ENCODE data around the gene JADE2. TPM values are rescaled to one million over a fixed set of nuclear protein-coding genes. Genes with fewer than 3 reads are reported as not detected.

The JADE2 gene
- total and polyA plus RNA-seq, 2 donors (not counting 3 experiments of a cell fraction or from before 2014, with no cell fraction given) = 11.6 to 31.1 TPM

GRCh38 chr5:134543820-134544614 lies 18.5 kb downstream of the JADE2 start:
- H3K4me3 ChIP-seq (replicated peaks in 1 of 3; ENCODE audit: insufficient read depth in 1 of 3, low read depth in 1 of 3, low read length in 3 of 3) = no peak overlapping the region
- H2AFZ ChIP-seq (ENCODE audit: low read depth, low read length) = no peak overlapping the region
- no peaks in the 10 kb centered on the region for H3K27me3 ChIP-seq (ENCODE audit: control insufficient read depth in 2 of 2, insufficient read depth in 2 of 2, low read length in 2 of 2)
- H3K79me2 ChIP-seq (ENCODE audit: control insufficient read depth, insufficient read depth, low read length) = no peaks in the 10 kb centered on the region
- BruUV-seq (replicated peaks) = no TSS peak
- no peak overlapping the region for H3K27ac ChIP-seq (ENCODE audit: insufficient read depth, low read depth, low read length)
- intact Hi-C loops (cut with micrococcal nuclease) = no loop called here
- DNase-seq (ENCODE audit: low read depth, low spot score) = no peak
- dilution Hi-C loops (cut with MboI; ENCODE audit: extremely low pct_ligation_motif_present, low sequenced_read_pairs) = no loop called here
- peaks cover 6% of the 10 kb centered on the region for H3K4me1 ChIP-seq (ENCODE audit: control insufficient read depth, extremely low read depth, insufficient read depth, low read length)
- no peaks in the 10 kb centered on the region for H4K20me1 ChIP-seq (replicated peaks; ENCODE audit: control insufficient read depth, extremely low read depth, insufficient read depth, low read length)
- FAIRE-seq = no peak
- POLR2A ChIA-PET = no interaction called here
- no peaks in the 10 kb centered on the region for H3K9me1 ChIP-seq (replicated peaks; ENCODE audit: control insufficient read depth, extremely low read depth, insufficient read depth, low read length)
- CTCF ChIA-PET = interaction anchor here (0.9 kb wide), 1 partner anchor 17 kb away, joined by 3 read pairs; no protein-coding TSS in a partner anchor
- peaks cover 0 to 8% of the 10 kb centered on the region in 2 experiments for H3K36me3 ChIP-seq (ENCODE audit: control insufficient read depth in 2 of 2, extremely low read depth in 1 of 2, insufficient read depth in 2 of 2, low read length in 2 of 2)
- TF ChIP-seq JUN (IDR thresholded peaks at IDR 0.05; ENCODE audit: borderline replicate concordance, insufficient read depth, insufficient read length, low read depth) (no peak), EZH2 (IDR thresholded peaks at IDR 0.05; ENCODE audit: borderline replicate concordance, low read depth, low read length, severe bottlenecking) (no peak), MYC (IDR thresholded peaks at IDR 0.05; ENCODE audit: low read depth, low read length) (no peak), CTCF (IDR thresholded peaks at IDR 0.05; ENCODE audit: extremely low read depth in 1 of 2, insufficient read depth in 1 of 2, low read depth in 1 of 2, low read length in 2 of 2) (no peak), POLR2A (IDR thresholded peaks at IDR 0.05; ENCODE audit: low read depth, low read length) (no peak), POLR2AphosphoS5 (IDR thresholded peaks at IDR 0.05; ENCODE audit: insufficient read depth, low read depth, low read length) (no peak), FOS (IDR thresholded peaks at IDR 0.05; ENCODE audit: borderline replicate concordance, insufficient read depth, low read length) (no peak), MAX (IDR thresholded peaks at IDR 0.05; ENCODE audit: insufficient read depth, insufficient read length) (no peak), GATA2 (IDR thresholded peaks at IDR 0.05; ENCODE audit: insufficient read depth, insufficient read length, low read depth, low read length) (no peak)
- no peak overlapping the region for H3K9ac ChIP-seq (replicated peaks; ENCODE audit: extremely low read depth, insufficient read depth, low read length)
- no peaks in the 10 kb centered on the region for H3K9me3 ChIP-seq (replicated peaks; ENCODE audit: control insufficient read depth, insufficient read depth, low read length)
- no peak overlapping the region for H3K4me2 ChIP-seq (ENCODE audit: insufficient read depth, low read length)
